Fibroblast of skin of left quadriceps (primary cell): Measurements from ENCODE around the gene AGFG1.
"Not testable (repeated sequence)": the region's sequence is repeated elsewhere in the genome, so short reads cannot be mapped to it uniquely, and the experiment has no call there.

Source experiments
- DNase-seq, 2 experiments: peaks; one replicate each; pipeline ENCODE4 v3.0.0-alpha.2; 2013; ENCODE audit warnings: low read depth in 2 of 2

AGFG1 gene

DNA sequence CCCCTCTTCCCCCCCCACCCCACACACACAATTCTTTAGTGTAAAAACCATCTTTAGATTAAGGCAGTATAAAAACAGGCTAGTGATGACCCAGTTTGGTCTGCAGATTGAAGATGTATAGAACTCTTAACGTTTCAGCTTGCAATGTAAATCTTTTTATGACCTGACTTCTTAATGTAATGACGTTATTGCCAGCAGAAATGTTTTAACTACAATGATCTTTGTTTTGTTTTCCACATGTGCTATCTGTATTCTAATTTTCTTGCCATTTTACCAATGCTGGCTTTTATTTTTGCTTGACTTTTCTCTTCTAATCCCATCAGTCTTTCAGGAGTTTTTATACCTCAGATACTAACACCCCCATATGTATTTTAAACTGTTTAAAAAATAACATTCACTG lies 25.2 kb downstream of the AGFG1 start:
- no peak for DNase-seq

- no peak for DNase-seq
These were observed 27.8 kb downstream of the AGFG1 start for GRCh38 chr2:227499627-227500300.

- DNase-seq, result no peak
These were observed 28.3 kb downstream of the AGFG1 start for GRCh38 chr2:227500301-227500630.

DNA sequence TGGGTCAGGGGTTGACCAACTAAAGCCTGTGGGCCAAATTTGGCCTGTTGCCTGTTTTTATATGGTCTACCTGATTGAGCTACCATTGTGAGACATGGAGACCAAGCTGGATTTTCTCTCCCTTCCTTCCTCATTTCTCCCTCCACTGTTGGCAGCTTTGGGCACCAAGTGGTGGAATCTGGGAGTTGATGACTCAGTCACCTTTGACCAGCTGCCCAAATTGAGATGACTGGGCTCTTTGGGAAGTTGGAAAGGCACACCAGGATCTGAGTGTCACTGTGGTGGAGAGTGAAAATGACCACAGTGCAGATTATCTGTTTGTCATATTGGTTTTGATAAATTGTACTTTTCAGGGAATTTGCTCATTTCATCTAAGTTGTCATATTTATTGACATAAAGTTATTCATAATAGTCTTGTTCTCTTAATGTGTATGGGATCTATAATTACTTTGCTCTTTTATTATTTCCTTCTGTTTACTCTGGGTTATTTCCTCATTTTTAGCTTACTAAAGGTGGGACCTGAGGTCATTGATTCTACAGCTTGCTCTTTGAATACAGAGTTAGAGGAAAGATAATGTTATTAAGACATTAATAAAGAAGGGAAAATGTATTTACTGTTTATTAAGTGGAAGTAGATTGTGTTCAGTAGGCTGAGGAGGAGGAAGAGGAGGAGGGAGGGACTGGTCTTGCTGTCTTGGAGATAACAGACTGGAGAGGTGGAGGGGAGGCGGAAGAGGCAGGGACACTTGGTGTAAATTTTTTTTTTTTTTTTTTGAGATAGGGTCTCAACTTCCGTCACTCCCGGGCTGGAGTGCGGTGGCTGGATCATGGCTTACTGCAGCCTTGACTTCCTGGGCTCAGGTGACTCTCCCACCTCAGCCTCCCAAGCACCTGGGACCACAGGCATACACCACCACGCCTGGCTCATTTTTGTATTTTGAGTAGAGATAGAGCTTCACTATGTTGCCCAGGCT lies 31.8 kb downstream of the AGFG1 start:
- no peak for DNase-seq

DNA sequence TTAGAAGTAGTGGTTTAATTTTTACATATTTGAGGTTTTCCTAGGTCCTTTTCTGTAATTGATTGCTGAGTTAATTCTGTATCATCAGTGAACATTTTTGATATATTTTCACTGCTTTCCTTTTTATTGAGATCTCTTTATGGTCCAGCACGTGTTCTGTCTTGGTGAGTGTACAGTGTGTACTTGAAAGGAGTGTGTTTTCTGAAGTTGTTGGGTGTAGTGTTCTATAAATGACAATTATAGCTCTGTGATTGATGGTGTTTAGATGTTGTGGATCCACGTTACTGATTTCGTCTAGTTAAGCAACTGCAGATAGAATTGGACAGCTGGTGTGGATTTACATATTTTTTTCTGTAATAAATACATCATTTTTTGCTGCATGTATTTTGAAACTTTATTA lies 32.7 kb downstream of the AGFG1 start:
- DNase-seq, result no peak

DNA sequence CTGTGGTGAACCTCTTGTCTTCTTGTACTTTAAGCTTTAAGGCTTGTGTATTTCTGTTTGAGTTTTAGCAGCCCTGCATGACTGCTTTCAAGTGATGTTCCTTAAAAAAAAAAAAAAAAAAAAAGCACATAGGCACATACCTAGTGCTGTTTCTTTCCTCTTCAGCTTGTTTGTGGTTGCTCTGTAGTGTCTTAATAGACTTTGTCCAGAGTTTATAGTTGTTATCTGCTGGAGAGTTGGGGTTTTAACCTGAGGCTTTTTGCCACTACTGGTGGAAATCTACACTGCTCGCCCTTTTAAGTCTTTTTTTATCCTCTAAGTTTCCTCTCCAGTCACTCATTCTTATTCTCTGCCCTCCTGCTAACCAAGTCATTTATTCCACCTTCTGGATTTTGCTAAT lies 34.5 kb downstream of the AGFG1 start:
- no peak for DNase-seq

GRCh38 chr2:227507963-227508362 lies 36.0 kb downstream of the AGFG1 start:
- DNase-seq, result no peak

- DNase-seq, result no peak
These were observed 37.1 kb downstream of the AGFG1 start for GRCh38 chr2:227509076-227509475.

DNA sequence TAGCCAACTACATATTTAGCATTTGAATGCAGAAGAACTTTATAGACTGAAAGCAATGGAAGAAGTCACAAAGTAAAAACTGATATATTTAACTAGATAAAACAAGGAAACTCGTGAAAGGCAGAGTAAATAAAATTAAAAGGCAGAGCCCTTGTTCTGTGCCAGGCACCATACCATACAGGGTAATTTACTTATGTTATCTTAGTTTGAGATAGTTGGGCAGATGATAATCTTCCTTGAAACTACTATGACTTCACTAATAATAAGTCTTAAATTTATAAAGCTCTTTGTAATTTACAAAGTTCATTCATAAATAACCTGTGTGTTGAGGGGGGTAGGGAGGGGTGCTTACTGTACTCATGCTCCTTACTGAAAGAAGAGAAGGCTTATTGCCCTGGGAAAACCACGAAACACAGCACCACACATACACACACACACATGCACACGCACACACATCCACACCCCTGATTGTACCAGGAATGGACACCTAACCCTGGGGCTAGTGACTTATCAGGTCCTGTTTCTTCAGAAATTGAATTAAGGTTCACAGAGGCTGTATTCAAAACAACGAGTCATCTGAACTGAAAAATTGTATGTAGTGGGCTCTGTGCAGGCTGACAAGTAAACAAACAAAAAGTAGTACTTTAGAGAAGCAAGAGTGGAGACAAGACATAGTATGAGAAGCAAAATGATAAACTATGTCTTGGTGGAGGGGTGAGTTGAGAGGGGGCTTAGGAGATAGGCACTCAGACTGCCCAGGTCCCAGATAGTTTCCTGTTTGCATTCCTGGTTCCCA lies 38.1 kb downstream of the AGFG1 start:
- DNase-seq, result no peak

DNA sequence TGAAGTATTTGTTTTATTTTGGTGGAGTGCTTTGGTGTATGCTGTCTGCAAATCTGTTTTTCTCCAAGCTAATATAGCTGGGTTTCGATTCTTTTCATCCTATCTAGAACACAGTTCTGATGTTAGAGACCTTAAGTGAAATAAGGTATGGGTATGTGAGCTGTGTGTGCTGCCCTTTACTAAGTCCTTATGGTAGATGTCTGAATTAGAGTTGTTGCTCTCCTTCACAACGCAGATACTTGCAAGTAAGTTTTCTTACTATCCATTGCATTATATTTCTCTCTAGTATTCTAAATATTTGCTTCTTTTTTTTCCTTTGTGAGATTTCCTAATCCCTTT lies 38.6 kb downstream of the AGFG1 start:
- no peak for DNase-seq

- no peak for DNase-seq
These were observed 39.4 kb downstream of the AGFG1 start for GRCh38 chr2:227511239-227511930.

DNA sequence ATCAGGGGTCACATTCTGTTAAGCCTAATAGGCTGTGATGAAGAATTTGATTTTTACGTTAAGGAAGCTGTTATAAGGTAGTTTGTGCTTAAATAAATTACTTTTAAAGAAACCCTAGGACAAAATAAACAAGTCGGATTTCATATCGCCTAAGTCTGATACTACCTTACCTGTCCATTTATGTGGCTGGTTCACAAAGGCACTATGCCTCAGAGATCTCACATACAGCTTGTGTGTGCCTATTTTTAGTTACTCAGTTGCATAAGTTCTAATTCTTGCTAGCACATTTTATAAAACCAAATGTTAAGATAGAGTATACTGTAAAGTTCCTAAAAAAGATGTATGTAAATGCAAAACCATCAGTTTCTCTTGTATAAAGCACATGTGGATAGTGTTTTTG lies 40.0 kb downstream of the AGFG1 start:
- no peak for DNase-seq

GRCh38 chr2:227513113-227513512 lies 41.2 kb downstream of the AGFG1 start:
- DNase-seq, result no peak

GRCh38 chr2:227515742-227516141 lies 43.8 kb downstream of the AGFG1 start:
- DNase-seq, result no peak

DNA sequence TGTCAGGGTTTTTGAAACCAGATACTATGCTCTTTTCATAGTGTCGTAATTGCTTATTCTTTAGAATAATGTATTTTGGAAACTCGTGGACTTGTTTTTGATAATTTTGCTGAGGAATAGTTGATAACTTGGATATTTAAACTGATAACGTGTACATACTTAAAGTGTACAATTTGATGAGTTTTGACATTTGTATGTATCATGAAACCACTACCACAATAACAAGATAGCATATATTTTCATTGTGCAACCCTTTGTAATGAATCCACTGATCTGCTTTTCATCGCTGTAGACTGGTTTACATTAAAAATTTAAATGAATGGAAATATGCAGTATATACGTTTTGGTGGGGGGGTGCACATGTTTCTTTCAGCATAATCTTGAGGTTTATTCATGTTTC lies 45.8 kb downstream of the AGFG1 start:
- no peak for DNase-seq

GRCh38 chr2:227518278-227518865 lies 46.4 kb downstream of the AGFG1 start:
- peak; percentile 16 to 26 for DNase-seq

DNA sequence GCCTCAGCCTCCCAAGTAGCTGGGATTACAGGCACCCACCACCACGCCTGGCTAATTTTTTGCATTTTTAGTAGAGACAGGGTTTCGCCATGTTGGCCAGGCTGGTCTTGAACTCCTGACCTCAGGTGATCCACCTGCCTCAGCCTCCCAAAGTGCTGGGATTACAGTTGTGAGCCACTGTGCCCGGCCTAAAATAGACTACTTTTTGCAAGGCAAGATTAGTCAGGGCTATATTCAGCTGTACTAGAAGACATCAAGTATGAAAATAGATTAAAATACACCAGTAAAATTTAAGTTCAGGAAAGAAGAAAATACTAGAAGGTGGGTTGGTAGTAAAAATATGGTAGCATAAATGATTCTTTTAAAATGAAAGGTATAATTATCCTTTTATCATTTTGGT lies 49.2 kb downstream of the AGFG1 start:
- DNase-seq, result not testable (repeated sequence)

DNA sequence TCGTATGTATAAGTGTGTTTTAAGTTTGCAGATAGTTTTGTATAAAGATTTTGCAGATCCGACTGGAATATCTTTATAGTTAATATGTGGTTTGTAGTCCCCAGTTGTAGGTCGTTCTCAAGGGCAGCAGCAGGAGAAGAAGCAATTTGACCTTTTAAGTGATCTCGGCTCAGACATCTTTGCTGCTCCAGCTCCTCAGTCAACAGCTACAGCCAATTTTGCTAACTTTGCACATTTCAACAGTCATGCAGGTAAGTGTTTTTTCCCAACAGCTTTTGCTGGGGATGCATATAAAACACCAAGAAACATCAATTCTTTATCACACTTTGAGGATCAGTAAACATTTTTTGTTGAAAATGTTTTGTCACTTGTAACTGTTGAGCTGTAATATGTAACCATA lies 52.7 kb downstream of the AGFG1 start:
- DNase-seq, result no peak

- DNase-seq, result no peak
These were observed 55.4 kb downstream of the AGFG1 start for GRCh38 chr2:227527351-227527750.

DNA sequence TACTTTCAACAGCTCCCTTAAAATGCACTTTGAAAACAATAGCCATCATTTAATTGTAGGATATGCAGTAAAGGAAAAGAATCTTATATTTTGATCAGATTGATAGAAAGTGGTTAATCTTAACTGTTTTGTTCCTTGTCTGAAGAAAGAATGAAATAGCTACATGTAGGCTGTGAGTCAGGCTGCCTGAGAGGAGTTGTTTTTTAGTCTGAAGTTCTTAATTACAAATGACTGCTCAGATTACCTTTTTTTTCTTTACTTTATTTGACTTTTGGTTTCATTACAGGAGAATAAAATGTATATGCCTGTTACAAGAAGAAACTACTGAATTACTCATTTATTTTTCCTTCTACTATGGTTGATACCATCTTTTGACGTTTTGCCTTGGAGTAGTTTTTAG lies 56.8 kb downstream of the AGFG1 start:
- DNase-seq, result no peak

GRCh38 chr2:227529871-227530270 lies 57.9 kb downstream of the AGFG1 start:
- no peak for DNase-seq

DNA sequence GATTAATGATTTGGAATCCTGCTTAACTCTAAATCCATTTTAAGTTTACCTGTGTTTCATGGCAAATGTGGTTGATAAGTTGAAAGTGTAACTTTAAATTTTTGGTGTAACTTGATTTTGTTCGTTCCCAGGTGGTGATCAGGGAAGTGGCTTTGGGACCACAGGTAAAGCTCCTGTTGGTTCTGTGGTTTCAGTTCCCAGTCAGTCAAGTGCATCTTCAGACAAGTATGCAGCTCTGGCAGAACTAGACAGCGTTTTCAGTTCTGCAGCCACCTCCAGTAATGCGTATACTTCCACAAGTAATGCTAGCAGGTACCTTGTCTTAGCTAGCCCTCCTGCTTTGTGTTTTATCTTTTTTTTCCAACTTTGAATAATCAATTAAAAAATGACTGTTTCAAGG lies 62.8 kb downstream of the AGFG1 start:
- no peak for DNase-seq
